Measurements from ENCODE around the gene RXRB.
A peak's percentile ranks its signal among the peaks of the same experiment; 100 is the strongest.

The RXRB gene

DNA sequence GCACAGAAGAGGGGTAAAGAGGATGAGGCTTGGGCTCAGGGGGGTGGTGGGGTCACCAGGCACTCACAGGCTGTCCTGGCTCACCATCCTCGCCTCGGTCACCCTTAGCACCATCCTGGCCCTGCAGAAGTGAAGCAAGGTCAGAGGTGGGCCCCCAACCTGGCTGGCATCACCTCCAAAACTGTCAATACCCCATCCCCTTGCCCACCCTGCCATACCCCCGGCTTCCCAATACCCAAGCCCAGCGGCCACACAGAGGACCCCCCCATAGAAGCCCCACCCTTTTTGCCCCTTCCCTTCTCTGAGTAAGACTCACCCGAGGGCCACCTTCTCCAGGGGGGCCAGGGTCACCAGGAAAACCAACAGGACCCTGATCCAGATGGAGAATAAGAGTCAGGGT, 31.8 kb downstream of the RXRB start:
- no peak for TF ChIP-seq CTCF (IDR thresholded peaks at IDR 0.05; ENCODE audit: borderline replicate concordance, control extremely low read depth, extremely low read depth, insufficient read depth, missing control alignments)
- DNase-seq (ENCODE audit: low spot score): no peak
- in situ Hi-C loops (cut with MboI; ENCODE audit: low sequenced_read_pairs, unreplicated experiment): no loop called here

DNA sequence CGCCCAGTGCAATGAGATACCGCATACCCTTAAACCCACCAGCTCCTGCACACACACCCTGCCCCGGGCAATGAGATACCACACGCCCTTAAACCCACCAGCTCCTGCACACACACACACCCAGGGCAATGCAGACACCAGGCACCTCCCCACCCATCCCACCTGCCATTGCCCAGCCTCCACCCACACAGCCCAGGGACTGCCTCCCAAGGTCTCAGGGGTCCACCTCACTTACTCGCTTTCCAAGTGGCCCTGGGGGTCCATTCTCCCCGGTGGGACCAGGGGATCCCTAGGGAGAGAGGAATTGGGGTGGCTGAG, 32.2 kb downstream of the RXRB start:
- no peak for TF ChIP-seq CTCF (IDR thresholded peaks at IDR 0.05; ENCODE audit: borderline replicate concordance, control extremely low read depth, extremely low read depth, insufficient read depth, missing control alignments)
- in situ Hi-C loops (cut with MboI; ENCODE audit: low sequenced_read_pairs, unreplicated experiment): no loop called here
- DNase-seq (ENCODE audit: low spot score): no peak

- no peak for DNase-seq (ENCODE audit: low spot score)
- no peak for TF ChIP-seq CTCF (IDR thresholded peaks at IDR 0.05; ENCODE audit: borderline replicate concordance, control extremely low read depth, extremely low read depth, insufficient read depth, missing control alignments)
- in situ Hi-C loops (cut with MboI; ENCODE audit: low sequenced_read_pairs, unreplicated experiment): no loop called here
Observed at GRCh38 chr6:33167374-33168283, 32.8 kb downstream of the RXRB start.

DNA sequence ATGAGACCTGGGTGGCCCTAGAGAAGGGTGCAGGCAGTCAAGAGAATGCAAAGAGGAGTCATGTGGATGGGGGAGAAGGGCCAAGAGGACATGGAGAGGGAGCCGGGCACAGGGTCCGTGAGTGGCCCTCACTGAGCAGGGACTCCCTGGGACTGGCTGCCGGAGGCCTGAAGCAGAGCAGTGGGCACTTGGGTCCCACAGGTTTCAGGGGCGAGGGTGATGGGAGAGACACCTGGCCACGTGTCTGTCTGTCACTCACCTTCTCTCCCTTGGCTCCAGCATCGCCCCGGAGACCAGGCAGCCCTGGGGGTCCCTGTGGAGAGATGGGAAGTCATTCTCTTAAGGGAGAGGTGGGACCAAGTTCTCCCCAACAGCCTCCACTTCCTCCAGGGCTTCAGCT, 33.7 kb downstream of the RXRB start:
- no peak for DNase-seq (ENCODE audit: low spot score)
- in situ Hi-C loops (cut with MboI; ENCODE audit: low sequenced_read_pairs, unreplicated experiment): no loop called here

GRCh38 chr6:33166363-33166762, 34.1 kb downstream of the RXRB start:
- no peak for DNase-seq (ENCODE audit: low spot score)
- in situ Hi-C loops (cut with MboI; ENCODE audit: low sequenced_read_pairs, unreplicated experiment): no loop called here
- TF ChIP-seq CTCF (IDR thresholded peaks at IDR 0.05; ENCODE audit: borderline replicate concordance, control extremely low read depth, extremely low read depth, insufficient read depth, missing control alignments): no peak

More for the DNA sequence above, 33.7 kb downstream of the RXRB start:
- TF ChIP-seq CTCF (IDR thresholded peaks at IDR 0.05; ENCODE audit: borderline replicate concordance, control extremely low read depth, extremely low read depth, insufficient read depth, missing control alignments): no peak

- peak; percentile 32 for DNase-seq (ENCODE audit: low spot score)
- no peak for TF ChIP-seq CTCF (IDR thresholded peaks at IDR 0.05; ENCODE audit: borderline replicate concordance, control extremely low read depth, extremely low read depth, insufficient read depth, missing control alignments)
- in situ Hi-C loops (cut with MboI; ENCODE audit: low sequenced_read_pairs, unreplicated experiment): no loop called here
Observed at GRCh38 chr6:33165581-33166258, 34.7 kb downstream of the RXRB start.
